COLO668 (cell line): ENCODE results near the gene LDB2.

ENCODE experiments used
- DNase-seq: peaks from one replicate; lab custom pipeline; 2025; ENCODE audit not compliant: unreplicated experiment; lab: John Stamatoyannopoulos, UW

The LDB2 gene

DNA sequence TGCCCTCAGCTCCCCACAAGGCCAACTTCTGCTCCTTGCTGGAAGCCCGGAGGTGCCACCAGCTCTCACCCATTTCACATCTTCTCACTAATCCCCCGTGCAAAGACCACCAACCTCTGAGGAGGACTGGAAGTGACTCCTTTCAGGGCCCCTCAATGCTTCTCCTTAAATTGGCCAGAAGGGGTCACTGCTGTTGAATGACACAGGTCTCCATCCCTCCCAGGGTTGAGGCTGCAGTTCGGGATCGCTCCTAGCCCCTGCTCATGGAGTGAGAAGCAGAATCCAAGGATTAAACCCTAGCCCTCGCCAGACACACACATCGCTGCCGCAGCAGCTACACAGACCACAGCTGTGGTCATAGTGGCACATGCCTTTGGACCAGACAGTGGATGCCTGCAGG, 392.7 kb downstream of the LDB2 start:
- no peak for DNase-seq

DNA sequence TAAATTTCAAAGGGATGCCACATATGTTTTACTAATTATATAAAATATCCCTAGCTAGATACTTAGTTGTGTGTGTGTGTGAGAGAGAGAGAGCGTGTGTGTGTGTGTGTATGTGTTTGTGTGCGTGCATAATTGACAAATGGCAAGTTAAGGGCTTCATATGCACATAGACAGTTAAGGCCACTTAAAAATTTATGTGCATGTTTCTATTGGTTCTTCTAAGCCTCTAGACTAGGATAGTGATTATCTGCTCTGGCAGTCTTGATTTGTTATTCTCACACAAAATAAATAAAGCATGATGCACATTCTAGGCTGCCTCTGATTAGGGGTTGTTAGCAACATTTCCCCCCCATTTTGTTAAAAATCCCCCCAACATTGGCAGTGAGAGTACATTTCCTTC, 393.2 kb downstream of the LDB2 start:
- DNase-seq = no peak

DNA sequence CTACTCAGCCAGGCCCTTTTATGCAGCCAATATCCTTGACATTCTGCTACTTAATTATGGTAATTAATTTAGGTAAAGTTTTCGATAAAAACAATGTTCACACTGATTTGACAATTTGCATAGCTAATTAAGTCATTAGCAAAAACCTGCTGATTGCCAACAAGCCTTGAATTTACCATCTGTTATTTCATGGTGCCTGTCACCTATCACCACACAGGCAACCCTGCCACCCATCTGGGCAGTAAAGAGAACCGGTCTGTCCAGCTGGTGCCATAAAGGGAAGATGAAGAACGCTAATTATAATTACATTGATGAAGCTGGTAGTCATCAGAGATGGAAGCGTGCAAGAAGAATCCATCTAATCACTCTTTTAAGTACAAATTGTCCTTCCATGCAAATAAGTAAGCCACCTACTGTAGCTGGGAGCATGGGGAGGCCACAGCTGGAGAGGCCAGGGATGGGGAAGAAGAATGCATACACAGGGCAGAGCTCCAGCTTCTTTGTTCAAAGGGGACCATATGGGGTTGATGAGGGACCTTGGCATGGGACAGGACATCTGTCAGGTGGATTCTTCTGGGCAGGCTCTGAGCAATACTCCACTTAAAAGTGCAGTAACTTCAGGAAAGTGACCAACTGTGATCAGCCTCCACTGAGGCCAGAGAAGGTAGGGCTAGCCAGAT, 394.9 kb downstream of the LDB2 start:
- DNase-seq = no peak

DNA sequence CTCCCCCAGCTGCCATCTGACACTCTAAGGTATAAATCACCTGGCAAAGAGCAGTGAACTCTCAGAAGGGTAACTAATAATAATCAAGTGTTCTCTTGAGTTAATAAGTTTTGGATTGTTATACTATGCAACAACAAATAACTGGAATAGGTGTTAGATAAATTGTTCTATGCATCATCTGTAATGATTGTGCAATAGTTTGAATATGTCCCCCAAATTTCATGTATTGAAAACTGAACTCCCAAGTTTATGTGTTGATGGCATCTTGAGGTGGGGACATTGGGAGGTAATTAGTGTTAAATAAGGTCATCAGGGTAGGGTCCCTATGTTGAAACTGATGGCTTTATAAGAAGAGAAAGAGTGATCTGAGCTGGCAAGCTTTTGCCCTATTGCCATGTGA, 399.5 kb downstream of the LDB2 start:
- DNase-seq = no peak

DNA sequence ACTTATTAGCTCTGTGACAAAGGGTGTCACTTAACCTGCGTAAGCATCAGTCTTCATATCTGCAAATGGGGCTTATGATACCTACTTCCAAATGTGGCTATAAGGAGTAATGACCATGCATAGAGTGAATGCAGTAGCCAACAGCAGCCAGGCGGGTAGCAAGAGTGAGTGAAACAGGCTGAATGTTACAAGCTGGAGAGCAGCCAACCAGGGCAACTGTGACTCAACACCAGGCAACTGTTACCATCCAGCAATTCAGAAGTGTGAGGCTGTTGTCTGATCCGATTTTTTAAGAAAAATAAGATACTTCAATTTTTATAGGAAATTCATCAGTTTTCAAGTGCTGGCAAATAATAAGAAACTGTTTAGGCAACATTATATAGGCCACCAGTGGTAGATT, 401.9 kb downstream of the LDB2 start:
- DNase-seq = no peak

DNA sequence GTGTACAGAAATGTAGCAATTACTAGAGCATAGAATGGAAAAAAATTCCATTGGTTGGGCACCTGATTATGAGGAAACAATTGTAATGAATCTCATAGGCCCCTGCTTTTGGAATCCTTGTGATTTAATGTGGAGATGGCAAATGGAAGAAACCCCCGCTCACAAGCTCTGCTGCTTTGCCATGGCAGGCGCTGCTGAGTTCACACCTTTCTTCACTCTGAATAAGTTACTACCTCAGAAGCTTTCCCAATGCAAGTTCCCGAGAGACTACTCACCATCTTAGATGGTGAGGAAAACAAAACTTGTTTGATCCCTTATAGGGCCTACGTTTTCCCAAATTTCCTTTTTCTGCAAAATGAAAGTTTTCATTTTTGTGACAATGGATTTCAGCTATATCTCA, 405.6 kb downstream of the LDB2 start:
- DNase-seq = no peak

DNA sequence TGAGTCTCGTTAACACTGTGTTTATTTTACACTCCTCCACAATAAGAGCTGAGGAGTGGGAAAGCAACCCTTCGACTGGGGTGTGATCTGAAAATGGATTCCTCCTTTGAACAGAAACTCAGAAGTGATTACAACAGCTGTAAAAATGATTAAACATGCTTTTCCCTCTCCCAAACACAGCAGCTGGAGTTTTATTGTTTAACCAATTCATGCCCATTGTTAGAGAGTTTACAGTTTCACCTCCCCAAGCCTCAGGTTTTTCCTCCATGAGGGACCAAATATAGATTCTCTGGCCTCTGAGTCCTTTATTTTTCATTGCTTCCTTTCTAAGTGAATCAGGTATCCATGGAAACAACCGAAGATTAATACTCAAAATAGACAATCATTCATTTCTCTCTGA, 409.2 kb downstream of the LDB2 start:
- no peak for DNase-seq

DNA sequence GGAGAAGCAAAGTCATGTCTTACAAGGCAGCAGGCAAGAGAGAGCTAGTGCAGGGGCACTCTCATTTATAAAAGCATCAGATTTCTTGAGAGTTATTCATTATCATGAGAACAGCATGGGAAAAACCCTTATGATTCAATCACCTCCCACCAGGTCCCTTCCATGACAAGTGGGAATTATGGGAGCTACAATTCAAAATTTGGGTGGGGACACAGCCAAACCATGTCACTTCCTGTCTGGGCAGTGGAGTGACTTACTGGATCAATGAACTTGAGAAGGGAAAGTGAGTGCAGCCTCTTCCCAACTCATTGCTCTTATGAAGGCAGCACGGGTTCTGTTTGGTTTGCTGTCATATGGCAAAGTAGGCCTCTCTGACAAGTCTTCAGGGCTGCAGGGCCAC, 410.4 kb downstream of the LDB2 start:
- no peak for DNase-seq

DNA sequence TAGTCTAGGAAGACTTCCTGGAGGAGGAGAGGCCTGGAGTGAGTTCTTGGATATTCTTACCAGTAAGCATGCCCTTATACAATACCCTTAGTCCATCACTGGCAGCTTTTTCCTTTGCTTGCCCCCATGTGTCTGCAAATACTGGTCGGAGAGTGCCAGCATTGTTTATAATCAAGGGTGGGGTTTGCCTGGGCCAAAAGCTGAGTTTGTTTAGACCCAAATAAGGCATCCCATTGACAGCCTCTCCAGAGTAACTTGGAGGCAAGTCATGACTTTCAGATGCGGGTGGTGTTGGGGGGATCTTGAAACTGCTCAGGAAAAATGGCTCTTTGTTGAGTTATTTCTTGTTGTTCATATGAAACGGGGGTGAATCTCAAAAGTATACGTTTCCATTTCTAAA, 413.7 kb downstream of the LDB2 start:
- DNase-seq = no peak

DNA sequence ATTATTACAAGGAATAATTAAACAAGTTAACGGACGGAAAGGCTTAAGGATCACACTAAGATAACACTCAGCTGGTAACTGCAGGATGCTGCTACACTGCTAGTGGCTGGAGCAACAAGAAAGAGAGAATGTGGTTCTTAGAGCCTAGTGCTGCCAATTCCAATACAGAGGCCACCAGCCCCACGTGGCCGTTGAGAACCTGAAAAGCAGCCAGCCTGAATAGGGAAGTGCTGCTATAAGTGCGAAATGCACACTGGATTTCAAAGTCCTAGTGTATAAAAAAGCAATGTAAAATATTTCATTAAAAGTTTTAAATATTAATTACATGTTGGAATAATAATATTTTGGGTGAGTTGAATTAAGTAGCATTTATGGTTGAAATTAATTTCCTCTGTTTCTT, 414.9 kb downstream of the LDB2 start:
- DNase-seq = no peak

DNA sequence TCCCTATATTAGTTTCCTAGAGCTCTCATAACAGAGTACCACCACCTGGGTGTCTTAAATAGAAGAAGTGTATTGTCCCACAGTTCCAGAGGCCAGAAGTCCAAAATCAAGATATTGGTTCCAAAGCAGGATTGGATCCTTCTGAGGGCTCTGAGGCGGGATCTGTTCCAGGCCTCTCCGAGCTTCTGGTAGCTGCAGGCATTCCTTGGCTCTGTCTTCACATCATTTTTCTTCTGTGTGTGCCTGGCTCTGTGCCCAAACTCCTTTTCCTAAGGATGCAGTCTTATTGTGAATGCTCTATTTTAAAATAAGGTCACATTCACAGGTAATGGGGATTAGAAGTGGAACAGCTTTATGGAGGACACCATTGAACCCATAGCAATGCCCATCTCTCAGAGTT, 418.4 kb downstream of the LDB2 start:
- no peak for DNase-seq

DNA sequence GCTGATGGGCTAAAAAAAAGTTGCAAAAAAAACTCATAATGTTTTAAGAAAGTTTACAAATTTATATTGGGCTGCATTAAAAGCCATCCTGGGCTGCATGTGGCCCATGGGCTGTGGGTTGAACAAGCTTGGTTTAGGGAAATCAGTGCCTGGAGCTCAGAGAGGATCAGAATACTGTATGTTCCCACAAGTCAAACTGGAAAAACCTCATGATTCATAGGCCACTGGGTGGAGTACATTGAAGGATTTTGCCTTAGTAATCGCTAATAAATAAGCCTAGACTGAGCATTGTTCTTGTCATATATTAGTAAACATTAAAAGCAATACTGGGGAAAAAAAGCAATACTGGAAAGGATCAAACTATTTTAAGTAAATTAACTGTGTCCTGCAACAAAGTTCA, 425.9 kb downstream of the LDB2 start:
- no peak for DNase-seq

DNA sequence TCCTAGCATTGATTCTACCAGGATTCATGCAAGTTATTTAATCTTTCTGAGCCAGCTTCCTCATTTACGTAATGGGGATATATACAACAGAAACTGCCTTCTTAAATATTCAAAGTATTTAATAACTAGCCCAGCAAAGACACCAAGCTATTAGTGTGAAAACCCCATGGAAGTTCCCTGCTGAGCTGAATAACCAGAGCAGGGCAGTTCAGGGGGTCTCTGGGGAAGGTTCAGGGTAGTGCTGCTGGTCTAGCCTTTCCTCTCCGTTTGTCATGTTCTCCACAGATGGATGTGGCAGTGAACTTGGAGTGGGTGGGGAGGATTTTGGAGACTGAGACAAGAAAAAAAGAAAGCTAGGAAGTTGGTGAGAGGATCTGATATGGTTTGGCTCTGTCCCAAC, 431.4 kb downstream of the LDB2 start:
- DNase-seq = no peak

DNA sequence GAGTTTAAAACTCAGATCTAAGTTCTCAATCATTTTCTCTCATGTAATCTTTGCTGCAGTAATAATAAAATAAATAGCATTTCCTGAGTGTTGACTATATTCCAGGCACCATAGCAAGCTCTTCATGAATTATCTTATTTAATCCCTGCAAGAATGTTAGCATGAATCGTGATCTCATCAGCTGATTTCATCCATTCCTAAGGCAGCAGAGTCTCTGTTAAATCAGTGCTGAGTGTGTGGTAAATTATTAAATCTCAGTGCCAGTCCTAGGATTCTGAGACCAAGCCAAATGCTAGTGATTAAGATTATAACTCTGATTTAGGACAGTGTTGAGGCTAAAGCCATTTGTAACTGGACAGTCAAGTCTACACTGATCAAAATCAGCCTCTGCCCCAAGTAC, 431.9 kb downstream of the LDB2 start:
- no peak for DNase-seq

DNA sequence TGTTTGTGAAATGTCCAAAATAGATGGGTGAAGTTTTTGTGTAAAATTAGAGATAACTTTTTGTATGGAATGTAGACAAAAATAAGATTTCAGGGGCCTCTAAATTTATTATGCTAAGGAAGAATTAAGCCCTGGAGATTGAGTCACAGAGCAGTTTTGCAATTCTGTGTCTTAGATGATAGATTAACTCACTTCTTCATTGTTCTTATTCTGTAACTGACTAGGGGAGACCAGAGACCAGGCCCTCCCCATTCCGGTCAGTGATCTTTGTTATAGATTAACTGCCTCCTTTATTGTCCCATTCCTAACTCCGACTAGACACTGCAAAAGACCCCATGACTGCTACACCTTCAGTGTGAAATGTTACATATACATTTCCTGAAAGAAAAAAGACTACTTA, 433.8 kb downstream of the LDB2 start:
- DNase-seq = no peak

DNA sequence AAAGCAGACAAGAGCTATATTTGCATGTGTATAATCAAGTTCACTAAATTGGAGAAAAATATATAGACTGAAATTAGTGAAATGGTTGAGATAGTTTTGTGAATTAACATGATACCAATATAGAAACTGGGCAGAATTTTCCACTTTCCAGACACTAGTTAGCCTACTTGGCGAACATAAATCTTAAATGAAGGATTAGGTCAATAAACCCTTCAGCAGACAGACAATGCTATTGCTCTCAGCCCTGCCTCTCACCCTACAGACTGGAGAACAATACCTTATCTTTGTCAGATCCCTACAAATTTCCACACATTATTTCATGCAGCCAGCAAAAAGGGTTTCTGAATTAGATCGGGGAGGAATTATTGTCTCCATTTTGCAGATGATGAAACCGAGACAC, 435.8 kb downstream of the LDB2 start:
- DNase-seq = no peak

DNA sequence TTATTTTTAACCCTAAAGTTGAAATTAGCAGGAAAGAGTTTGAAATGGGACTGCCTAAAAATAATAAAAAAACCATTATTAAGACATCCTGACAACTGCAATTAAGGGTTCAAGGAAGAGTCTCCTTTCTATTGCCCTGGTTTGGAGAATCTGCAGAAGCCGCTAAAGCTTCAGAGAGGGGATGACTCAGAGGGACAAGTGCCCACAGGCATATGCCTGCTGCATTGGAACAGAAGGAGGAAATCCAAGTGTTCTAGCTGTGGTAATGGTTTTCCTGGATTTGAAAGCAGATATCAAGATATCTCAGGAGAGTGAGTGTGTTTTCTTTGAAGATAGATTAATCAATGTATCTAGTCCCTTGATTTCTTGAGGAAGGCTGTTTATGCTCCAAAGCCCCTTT, 437.1 kb downstream of the LDB2 start:
- DNase-seq = no peak

DNA sequence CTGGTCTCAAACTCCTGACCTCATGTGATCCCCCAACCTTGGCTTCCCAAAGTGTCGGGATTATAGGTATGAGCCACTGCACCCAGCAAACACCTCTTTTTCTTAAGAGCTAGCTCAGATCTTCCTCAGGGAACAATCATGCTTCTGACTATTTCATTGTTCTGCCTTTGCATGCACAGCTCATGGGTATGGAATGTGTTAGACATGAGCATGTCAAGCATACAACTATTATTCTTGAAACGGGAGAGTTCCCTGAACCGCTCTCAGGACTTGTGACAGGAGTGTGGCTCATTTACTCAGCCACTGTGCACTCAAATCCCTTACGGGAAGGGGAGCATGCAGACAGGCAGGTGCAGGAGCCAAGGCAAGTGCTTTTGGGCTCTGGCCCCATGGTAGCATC, 440.5 kb downstream of the LDB2 start:
- DNase-seq = no peak
